A673 (cell line): ENCODE measurements around the gene MLLT6.

Source experiments
- CTCF ChIP-seq: fragments of 300-800, 200-600 bp; sonication (generic); conservative IDR thresholded peaks from 2 replicates; pipeline ENCODE4 v1.5.1; 2017; ENCODE audit warnings: low read depth, mild to moderate bottlenecking, antibody characterized with exemption, low read length, moderate library complexity, mixed read lengths
- EZH2 ChIP-seq: fragments of 200-600 bp; sonication (generic); IDR thresholded peaks from 2 replicates; pipeline ENCODE4 v1.6.1; 2017; ENCODE audit warnings: borderline replicate concordance, low read depth, mild to moderate bottlenecking, mixed read lengths, antibody characterized with exemption, low read length; ENCODE audit not compliant: poor library complexity, severe bottlenecking

- no peak for TF ChIP-seq CTCF
- no peak for TF ChIP-seq EZH2
These were observed 5.5 kb downstream of the MLLT6 start for GRCh38 chr17:38710604-38710962.
